Liver (tissue), 3 donors: ENCODE data around the gene XRCC1.

ENCODE experiments used
- CTCF ChIP-seq: fragments of 150-350 bp; IDR thresholded peaks from 2 replicates; pipeline ENCODE4 v1.5.1; 2017; ENCODE audit warnings: improper control_type of control experiment, low read depth, low read length; ENCODE audit not compliant: missing input control
- EGR1 ChIP-seq, 2 donors: IDR thresholded peaks; 2 replicates each; pipeline ENCODE4 v1.6.1; 2016 to 2018; ENCODE audit warnings: antibody characterized with exemption in 2 of 2, low read depth in 2 of 2
- JUND ChIP-seq, 2 donors: IDR thresholded peaks; 2 replicates each; pipeline ENCODE4 v1.6.1; 2016; ENCODE audit warnings: antibody characterized with exemption in 2 of 2
- MAX ChIP-seq: IDR thresholded peaks from 2 replicates; pipeline ENCODE4 v1.6.1; 2016; ENCODE audit warnings: antibody characterized with exemption
- YY1 ChIP-seq: IDR thresholded peaks from 2 replicates; pipeline ENCODE4 v1.6.1; 2016; ENCODE audit warnings: antibody characterized with exemption, mild to moderate bottlenecking
- donor health status: healthy.
- donor health status: healthy.

GRCh38 chr19:43533546-43534304, 41.6 kb downstream of the XRCC1 start:
- TF ChIP-seq CTCF (no peak), YY1 (peak; percentile 52), MAX (no peak), JUND (IDR thresholded peaks at IDR 0.05) (peak in 1 of 2 donors; percentile 50), EGR1 (IDR thresholded peaks at IDR 0.05; ENCODE audit: low read depth in 2 of 2) (peak; percentile 55 to 71)
